Measurements from ENCODE around the gene DISP2.
A peak's percentile ranks its signal among the peaks of the same experiment; 100 is the strongest.

DNA sequence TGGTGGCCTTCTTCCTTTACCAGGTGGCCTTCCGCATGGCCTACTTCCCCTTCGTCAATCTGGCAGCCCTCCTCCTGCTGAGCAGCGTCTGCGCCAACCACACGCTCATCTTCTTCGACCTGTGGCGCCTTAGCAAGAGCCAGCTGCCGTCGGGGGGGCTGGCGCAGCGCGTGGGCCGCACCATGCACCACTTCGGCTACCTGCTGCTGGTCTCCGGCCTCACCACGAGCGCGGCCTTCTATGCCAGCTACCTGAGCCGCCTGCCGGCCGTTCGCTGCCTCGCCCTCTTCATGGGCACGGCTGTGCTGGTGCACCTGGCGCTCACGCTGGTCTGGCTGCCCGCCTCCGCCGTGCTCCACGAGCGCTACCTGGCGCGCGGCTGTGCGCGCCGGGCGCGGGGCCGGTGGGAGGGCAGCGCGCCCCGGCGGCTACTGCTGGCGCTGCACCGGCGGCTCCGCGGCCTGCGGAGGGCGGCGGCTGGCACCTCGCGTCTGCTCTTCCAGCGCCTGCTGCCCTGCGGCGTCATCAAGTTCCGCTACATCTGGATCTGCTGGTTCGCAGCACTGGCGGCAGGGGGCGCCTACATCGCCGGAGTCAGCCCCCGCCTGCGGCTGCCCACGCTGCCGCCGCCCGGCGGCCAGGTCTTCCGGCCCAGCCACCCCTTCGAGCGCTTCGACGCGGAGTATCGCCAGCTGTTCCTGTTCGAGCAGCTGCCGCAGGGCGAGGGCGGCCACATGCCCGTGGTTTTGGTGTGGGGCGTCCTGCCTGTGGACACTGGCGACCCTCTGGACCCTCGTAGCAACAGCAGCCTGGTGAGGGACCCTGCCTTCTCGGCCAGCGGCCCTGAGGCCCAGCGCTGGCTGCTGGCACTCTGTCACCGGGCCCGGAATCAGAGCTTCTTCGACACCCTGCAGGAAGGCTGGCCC, 9.9 kb downstream of the DISP2 start:
- TF ChIP-seq EZH2 (IDR thresholded peaks at IDR 0.05; ENCODE audit: low read depth): no peak
- TF ChIP-seq, protein P1, sequence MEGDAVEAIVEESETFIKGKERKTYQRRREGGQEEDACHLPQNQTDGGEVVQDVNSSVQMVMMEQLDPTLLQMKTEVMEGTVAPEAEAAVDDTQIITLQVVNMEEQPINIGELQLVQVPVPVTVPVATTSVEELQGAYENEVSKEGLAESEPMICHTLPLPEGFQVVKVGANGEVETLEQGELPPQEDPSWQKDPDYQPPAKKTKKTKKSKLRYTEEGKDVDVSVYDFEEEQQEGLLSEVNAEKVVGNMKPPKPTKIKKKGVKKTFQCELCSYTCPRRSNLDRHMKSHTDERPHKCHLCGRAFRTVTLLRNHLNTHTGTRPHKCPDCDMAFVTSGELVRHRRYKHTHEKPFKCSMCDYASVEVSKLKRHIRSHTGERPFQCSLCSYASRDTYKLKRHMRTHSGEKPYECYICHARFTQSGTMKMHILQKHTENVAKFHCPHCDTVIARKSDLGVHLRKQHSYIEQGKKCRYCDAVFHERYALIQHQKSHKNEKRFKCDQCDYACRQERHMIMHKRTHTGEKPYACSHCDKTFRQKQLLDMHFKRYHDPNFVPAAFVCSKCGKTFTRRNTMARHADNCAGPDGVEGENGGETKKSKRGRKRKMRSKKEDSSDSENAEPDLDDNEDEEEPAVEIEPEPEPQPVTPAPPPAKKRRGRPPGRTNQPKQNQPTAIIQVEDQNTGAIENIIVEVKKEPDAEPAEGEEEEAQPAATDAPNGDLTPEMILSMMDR (conservative IDR thresholded peaks at IDR 0.05): peak; percentile 59
